ENCODE data around the gene C4A. TPM values are rescaled to one million over a fixed set of nuclear protein-coding genes. Genes with fewer than 3 reads are reported as not detected.

The C4A gene
- total and polyA plus RNA-seq, 10 of the 15 experiments (the other 5 are each of a cell fraction or from before 2014, with no cell fraction given): 0.13 to 5.4 (median 0.88) TPM; not detected in 1

DNA sequence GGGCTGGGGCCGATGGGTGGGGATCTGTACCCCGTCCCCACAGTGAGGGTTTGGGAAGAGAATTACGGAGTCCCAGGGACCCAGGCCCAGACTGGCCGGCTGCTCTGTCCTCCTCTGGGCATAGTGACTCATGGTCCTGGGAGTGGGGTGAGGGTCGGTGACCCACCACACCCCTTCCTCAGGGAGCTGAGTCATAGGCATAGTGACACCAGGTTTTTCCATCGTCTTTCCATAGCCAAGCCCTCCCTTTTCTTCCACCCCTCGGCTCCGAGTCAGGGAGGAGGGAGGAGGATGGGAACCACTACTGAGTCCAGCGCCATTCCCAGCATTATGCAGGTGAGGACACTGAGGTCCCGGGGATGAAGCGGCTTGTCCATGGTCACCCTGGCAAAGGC lies 65.2 kb downstream of the C4A start:
- H3K79me2 ChIP-seq (ENCODE audit: control insufficient read depth, insufficient read depth, low read length): no peaks in the 10 kb centered on the region
- H3K9me3 ChIP-seq (replicated peaks; ENCODE audit: control insufficient read depth, insufficient read depth, low read length): no peaks in the 10 kb centered on the region
- ChIA-PET POLR2A (no interaction called here), SMC1A (ENCODE audit: uncharacterized antibody, unreplicated experiment) (no interaction called here), CTCF (interaction anchor here (0.6 to 1.2 kb wide), 4 partner anchors 16 to 108 kb away, joined by 3 to 6 read pairs (median 3); no protein-coding TSS in a partner anchor), RAD21 (ENCODE audit: unreplicated experiment) (no interaction called here)
- no peaks in the 10 kb centered on the region for H3K36me3 ChIP-seq (ENCODE audit: control insufficient read depth in 2 of 2, insufficient read depth in 2 of 2, low read length in 1 of 2)
- intact Hi-C loops (cut with micrococcal nuclease; ENCODE audit: unreplicated experiment): loop anchor here (10.0 kb wide), 1 partner anchor 108 kb away; the partner anchor contains the start of genes PPT2 and PRRT1
- H3K27me3 ChIP-seq (replicated peaks in 1 of 2; ENCODE audit: control insufficient read depth in 2 of 2, insufficient read depth in 2 of 2, low read length in 1 of 2): peaks cover 0 to 3% of the 10 kb centered on the region in 2 experiments; a peak in 2 of 4 replicates
- H4K20me1 ChIP-seq (ENCODE audit: control insufficient read depth, insufficient read depth): no peaks in the 10 kb centered on the region
- 38% methylated on average over 8 of the region's 11 CpGs for WGBS (ENCODE audit: insufficient coverage, insufficient replicate concordance, low lambda C conversion rate, missing lambda C conversion rate)
- in situ Hi-C loops (cut with MboI): no loop called here
- H2AFZ ChIP-seq (ENCODE audit: control insufficient read depth, low read depth, low read length): no peak overlapping the region
- BruUV-seq (replicated peaks): no TSS peak
- TF ChIP-seq ZNF622 (IDR thresholded peaks at IDR 0.05) (no peak), PRDM15 (CRISPR knock-in tag; IDR thresholded peaks at IDR 0.05) (no peak), ZSCAN29 (IDR thresholded peaks at IDR 0.05) (no peak), YBX1 (IDR thresholded peaks at IDR 0.05) (no peak), CREB1 (IDR thresholded peaks at IDR 0.05; ENCODE audit: low read depth) (no peak), ETV6 (conservative IDR thresholded peaks at IDR 0.05 in 1 of 2, IDR thresholded peaks at IDR 0.05 in 1 of 2; ENCODE audit: borderline replicate concordance in 1 of 2, low read depth in 1 of 2) (no peak)
- DNase-seq (ENCODE audit: low read depth, low spot score) (no peak), ATAC-seq (no peak), FAIRE-seq (no peak)
- no peak overlapping the region for H3K27ac ChIP-seq (ENCODE audit: control insufficient read depth, insufficient read depth)
- no peak overlapping the region for H3K4me3 ChIP-seq
- H3K9ac ChIP-seq (ENCODE audit: control insufficient read depth, insufficient read depth, low read length): no peak overlapping the region
- H3K4me1 ChIP-seq (ENCODE audit: control insufficient read depth, insufficient read depth, low read length): no peaks in the 10 kb centered on the region
- no peak overlapping the region for H3K4me2 ChIP-seq (ENCODE audit: control insufficient read depth, insufficient read depth)

Data from GM12878 (cell line).